Measurements from ENCODE around the gene PAGR1. TPM values are rescaled to one million over a fixed set of nuclear protein-coding genes. Genes with fewer than 3 reads are reported as not detected.
"Not testable (repeated sequence)": the region's sequence is repeated elsewhere in the genome, so short reads cannot be mapped to it uniquely, and the experiment has no call there.

The PAGR1 gene
- total and polyA plus RNA-seq, 4 donors: 7.3 to 18.7 (median 14.0) TPM

GRCh38 chr16:29784901-29785500 is 31.0 kb upstream of the PAGR1 start:
- TF ChIP-seq FOXA1 (IDR thresholded peaks at IDR 0.05): no peak
- peak; percentile 71 for TF ChIP-seq YY1 (IDR thresholded peaks at IDR 0.05)
- peak; percentile 68 to 85 for TF ChIP-seq RAD21 (IDR thresholded peaks at IDR 0.05)
- TF ChIP-seq CTCF (IDR thresholded peaks at IDR 0.05; ENCODE audit: low read depth, low read length, missing input control): peak; percentile 71
- no peak for TF ChIP-seq MAX (IDR thresholded peaks at IDR 0.05)
- TF ChIP-seq REST (IDR thresholded peaks at IDR 0.05): peak; percentile 45
- Histone ChIP-seq H3K9me3 (ENCODE audit: control insufficient read depth in 4 of 4, low read length in 3 of 4) (no peaks in the 10 kb centered on the region), H3K27me3 (ENCODE audit: control insufficient read depth in 4 of 4, insufficient read depth in 4 of 4, low read length in 3 of 4) (no peaks in the 10 kb centered on the region)

GRCh38 chr16:29787155-29787554 is 28.8 kb upstream of the PAGR1 start:
- not testable (repeated sequence) for H3K4me3 ChIP-seq (ENCODE audit: low read depth in 1 of 3, low read length in 3 of 3); H3K36me3 ChIP-seq (ENCODE audit: control insufficient read depth in 4 of 4, insufficient read depth in 3 of 4, low read depth in 1 of 4, low read length in 3 of 4); H3K27me3 ChIP-seq (ENCODE audit: control insufficient read depth in 4 of 4, insufficient read depth in 4 of 4, low read length in 3 of 4); H3K9me3 ChIP-seq (ENCODE audit: control insufficient read depth in 4 of 4, low read length in 3 of 4); DNase-seq (ENCODE audit: low spot score); H3K27ac ChIP-seq (ENCODE audit: low read depth in 1 of 2, low read length in 2 of 2); H3K9ac ChIP-seq (ENCODE audit: low read depth in 1 of 2, low read length in 2 of 2)
- 83% methylated on average over 4 of the region's 4 CpGs for WGBS
- peaks cover 5 to 22% (median 15%) of the 10 kb centered on the region in 4 donors for H3K4me1 ChIP-seq (ENCODE audit: control insufficient read depth in 4 of 4, insufficient read depth in 4 of 4, low read length in 3 of 4)

More at GRCh38 chr16:29784901-29785500, 31.0 kb upstream of the PAGR1 start:
- no peak overlapping the region for H3K9ac ChIP-seq (ENCODE audit: low read depth in 1 of 2, low read length in 2 of 2)
- peak overlapping the region in 2 of 3 donors; percentile 18 to 27 for H3K4me3 ChIP-seq (ENCODE audit: low read depth in 1 of 3, low read length in 3 of 3)
- peak; percentile 79 for DNase-seq (ENCODE audit: low spot score)
- 26% methylated on average over 38 of the region's 38 CpGs for WGBS
- H3K36me3 ChIP-seq (ENCODE audit: control insufficient read depth in 4 of 4, insufficient read depth in 3 of 4, low read depth in 1 of 4, low read length in 3 of 4): no peaks in the 10 kb centered on the region
- H3K4me1 ChIP-seq (ENCODE audit: control insufficient read depth in 4 of 4, insufficient read depth in 4 of 4, low read length in 3 of 4): peaks cover 3 to 5% (median 5%) of the 10 kb centered on the region in 4 donors
- H3K27ac ChIP-seq (ENCODE audit: low read depth in 1 of 2, low read length in 2 of 2): no peak overlapping the region

GRCh38 chr16:29789775-29790182 is 26.2 kb upstream of the PAGR1 start:
- DNase-seq (ENCODE audit: low spot score): no peak
- H3K27ac ChIP-seq (ENCODE audit: low read depth in 1 of 2, low read length in 2 of 2): peak overlapping the region; percentile 70 to 89
- peak overlapping the region; percentile 50 to 91 (median 74) for H3K4me3 ChIP-seq (ENCODE audit: low read depth in 1 of 3, low read length in 3 of 3)
- H3K4me1 ChIP-seq (ENCODE audit: control insufficient read depth in 4 of 4, insufficient read depth in 4 of 4, low read length in 3 of 4): peaks cover 3 to 22% (median 14%) of the 10 kb centered on the region in 4 donors
- WGBS: 52% methylated on average over 20 of the region's 20 CpGs
- peak overlapping the region; percentile 53 to 89 for H3K9ac ChIP-seq (ENCODE audit: low read depth in 1 of 2, low read length in 2 of 2)
- H3K36me3 ChIP-seq (ENCODE audit: control insufficient read depth in 4 of 4, insufficient read depth in 3 of 4, low read depth in 1 of 4, low read length in 3 of 4): no peaks in the 10 kb centered on the region
- H3K9me3 ChIP-seq (ENCODE audit: control insufficient read depth in 4 of 4, low read length in 3 of 4): no peaks in the 10 kb centered on the region
- H3K27me3 ChIP-seq (ENCODE audit: control insufficient read depth in 4 of 4, insufficient read depth in 4 of 4, low read length in 3 of 4): no peaks in the 10 kb centered on the region
- TF ChIP-seq RAD21 (IDR thresholded peaks at IDR 0.05) (no peak), ATF3 (IDR thresholded peaks at IDR 0.05) (no peak), FOXA2 (IDR thresholded peaks at IDR 0.05) (no peak), RXRA (IDR thresholded peaks at IDR 0.05) (no peak), SP1 (IDR thresholded peaks at IDR 0.05) (no peak), TAF1 (conservative IDR thresholded peaks at IDR 0.05) (no peak)

Data from liver (tissue), 9 donors.